NOMO-1 treated with DMSO at 0.1 percent for 48 hours (cell line): Measurements from ENCODE around the gene ACTBL2.
"Not testable (repeated sequence)": the region's sequence is repeated elsewhere in the genome, so short reads cannot be mapped to it uniquely, and the experiment has no call there.

Experiments
- DNase-seq: peaks from one replicate; lab custom pipeline; 2025; ENCODE audit not compliant: unreplicated experiment; lab: John Stamatoyannopoulos, UW

Gene ACTBL2

DNA sequence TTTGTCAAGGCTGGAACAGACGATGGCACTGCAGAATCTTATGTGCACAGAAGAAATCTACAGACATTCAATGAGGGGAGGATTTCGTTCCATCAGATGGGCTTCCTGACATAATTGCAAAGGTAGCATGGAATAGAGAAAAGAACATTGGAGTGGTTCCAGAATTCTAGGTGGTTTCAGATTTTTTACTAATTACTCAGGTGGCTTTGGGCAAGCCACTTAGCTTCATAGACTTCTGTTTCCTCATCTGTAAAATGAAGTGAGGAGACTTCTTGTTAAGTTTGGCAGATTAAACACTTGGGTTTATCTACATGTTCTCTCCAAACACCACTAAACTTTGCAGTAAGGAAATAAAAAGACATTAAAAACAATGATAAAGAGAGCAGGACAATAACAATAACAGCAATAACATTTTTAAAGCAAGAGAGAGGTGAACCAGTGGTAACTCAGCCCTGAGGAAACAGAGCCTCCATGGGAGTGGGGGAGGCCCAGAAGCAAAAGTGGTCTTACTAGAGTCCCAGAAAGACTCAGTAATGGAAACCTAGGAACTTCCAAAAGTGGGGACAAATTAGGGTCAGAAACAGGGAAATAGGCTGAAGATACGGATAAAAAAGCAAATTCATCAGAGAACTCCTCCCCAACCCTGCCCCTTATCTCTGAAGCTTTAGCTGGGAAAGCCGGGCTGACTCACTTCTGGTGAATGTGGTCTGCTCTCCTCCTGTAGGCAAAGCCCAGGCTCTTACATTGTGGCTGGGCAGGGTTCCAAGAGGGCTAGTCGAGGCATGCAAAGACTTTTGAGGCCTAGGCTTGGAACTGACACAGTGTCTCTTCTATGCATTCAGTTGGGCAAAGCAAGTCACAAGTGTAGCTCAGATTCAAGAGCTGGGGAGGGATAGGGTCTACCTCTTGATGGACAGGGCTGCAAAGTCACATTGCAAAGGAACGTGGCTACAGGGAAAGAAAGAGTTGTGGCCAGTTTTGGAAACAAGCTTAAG lies 11.8 kb upstream of the ACTBL2 start:
- peak; percentile 16 for DNase-seq

- DNase-seq: no peak
These were observed 10.4 kb upstream of the ACTBL2 start for GRCh38 chr5:57493034-57493433.

GRCh38 chr5:57492632-57493031 lies 10.0 kb upstream of the ACTBL2 start:
- no peak for DNase-seq

GRCh38 chr5:57491369-57491965 lies 8.9 kb upstream of the ACTBL2 start:
- DNase-seq: no peak

DNA sequence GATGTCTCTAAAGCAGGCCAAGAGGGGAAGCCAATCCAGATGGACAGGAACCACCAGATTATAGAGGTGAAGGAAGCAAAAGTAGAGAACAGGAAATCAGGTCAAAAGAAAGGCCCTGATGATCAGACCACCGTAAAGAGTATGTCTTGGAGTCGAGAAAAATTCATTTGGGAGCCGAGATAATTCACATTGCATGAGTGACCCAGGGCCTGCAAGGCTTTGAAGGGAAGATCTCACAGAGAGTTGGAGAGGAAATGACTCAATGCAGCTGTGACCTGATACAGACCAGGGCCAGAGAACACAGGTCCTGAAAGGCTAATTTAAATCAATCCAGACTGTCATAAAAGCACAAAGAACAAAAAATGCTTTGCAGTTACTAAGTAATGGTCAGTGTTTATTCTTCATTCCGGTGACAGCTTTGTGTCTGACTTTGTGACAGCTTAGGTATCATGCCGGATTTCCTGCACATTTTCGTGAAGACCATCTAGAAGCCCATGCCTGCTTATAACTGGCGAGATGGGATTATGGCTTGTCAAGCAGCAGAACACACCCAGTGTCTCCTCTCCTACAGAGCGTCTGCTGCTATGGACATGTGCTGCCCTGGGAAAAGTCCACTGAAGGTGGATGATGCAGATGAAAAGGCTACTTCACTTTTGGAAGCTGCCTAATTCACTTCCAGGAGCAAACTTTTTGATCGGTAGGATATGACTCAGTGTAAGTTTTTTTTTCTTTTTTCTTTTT lies 5.8 kb upstream of the ACTBL2 start:
- DNase-seq: no peak

GRCh38 chr5:57486027-57486602 lies 3.5 kb upstream of the ACTBL2 start:
- no peak for DNase-seq

DNA sequence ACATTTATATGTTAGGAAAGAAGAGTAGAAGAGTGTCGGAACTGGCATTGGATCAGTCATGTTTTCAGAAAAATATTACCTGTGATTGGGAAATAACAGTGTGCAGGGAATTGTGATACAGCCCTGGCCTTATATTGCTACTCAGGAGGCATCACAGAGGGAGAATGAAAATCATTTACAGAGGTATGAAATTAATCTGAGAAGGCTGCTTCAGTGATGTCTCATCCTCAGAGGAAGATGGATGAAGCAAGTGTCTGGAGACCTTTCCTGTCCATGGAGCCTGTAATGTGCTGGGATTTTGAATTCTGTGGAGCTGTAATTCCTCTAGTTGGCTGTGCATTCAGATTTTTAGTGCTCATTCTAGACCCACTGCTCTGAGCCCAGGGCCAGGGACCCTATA lies 3.8 kb downstream of the ACTBL2 start:
- no peak for DNase-seq

DNA sequence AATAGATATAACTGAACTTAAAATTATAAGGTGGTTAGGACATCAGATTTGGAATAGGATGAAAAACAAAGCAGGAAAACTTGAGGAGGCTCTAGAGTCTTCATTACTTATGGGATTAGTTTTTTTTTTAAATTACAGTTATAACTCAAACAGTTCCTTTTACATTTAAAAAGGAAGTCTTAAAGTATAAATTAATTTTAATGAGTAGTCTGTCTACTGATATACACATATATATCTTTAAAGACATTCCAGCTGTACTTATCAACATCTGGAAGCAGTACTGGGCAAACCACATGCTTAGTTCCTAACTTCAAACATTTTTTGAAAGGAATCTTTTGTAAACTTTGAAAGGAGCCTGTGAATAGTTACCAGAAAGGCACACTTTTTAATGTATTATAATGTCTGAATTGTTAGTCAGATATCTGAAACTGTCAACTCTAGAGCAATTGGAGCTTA lies 6.0 kb downstream of the ACTBL2 start:
- no peak for DNase-seq

- no peak for DNase-seq
These were observed 12.3 kb downstream of the ACTBL2 start for GRCh38 chr5:57470339-57470738.

DNA sequence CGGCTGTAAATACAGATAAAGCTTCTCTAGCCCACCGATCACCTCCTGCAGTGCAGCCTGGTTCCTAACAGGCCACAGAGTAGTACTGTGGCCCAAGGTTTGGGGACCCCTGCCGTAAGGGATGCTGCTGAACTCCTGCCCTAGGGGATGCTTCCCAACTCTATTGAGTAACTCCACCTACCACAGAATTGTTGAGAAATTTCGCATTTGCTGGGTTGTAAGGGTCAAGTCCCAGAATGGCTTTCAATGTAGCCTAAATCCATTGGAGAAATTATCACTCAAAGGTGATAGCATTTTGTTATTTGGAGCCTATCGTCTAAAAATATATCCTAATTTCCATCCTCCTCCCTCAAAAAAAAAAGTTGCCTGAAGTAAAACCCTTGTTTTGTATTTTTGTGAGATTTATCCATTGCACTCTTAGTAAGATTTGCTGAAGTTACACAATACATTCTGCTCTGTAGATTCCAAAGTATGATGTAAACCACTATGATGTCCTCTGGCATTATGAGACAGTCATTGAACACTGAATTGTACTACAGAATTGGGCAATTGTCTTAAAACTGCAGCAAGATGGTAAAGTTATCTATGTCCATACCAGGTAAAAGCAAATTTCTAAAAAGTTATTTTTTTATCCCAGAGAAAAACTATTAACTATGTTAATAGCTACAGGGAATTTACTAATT lies 14.0 kb downstream of the ACTBL2 start:
- DNase-seq: no peak

- no peak for DNase-seq
These were observed 16.1 kb downstream of the ACTBL2 start for GRCh38 chr5:57466544-57466943.

GRCh38 chr5:57460056-57460455 lies 22.6 kb downstream of the ACTBL2 start:
- DNase-seq: not testable (repeated sequence)

- DNase-seq: no peak
These were observed 24.2 kb downstream of the ACTBL2 start for GRCh38 chr5:57458443-57458842.

- DNase-seq: no peak
These were observed 26.0 kb downstream of the ACTBL2 start for GRCh38 chr5:57456531-57457135.

GRCh38 chr5:57455511-57456455 lies 26.8 kb downstream of the ACTBL2 start:
- DNase-seq: no peak

DNA sequence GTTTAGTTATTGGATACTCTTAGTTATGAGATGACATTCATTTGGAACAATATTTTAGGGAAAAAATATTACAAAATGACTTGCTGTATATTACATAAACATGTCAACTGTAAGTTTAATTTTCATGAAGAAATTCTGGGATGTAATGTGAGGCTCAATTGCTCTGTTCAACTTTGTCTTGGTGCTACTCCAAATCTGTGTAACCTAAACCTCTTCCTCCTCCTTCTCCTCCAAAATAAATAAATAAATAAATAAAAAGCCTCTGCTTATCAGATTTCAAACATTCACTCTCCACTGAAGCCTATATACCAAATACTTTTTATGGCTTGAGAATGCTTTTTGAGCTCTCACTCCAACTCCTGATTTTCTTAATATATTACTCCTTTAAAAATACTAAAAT lies 27.7 kb downstream of the ACTBL2 start:
- DNase-seq: no peak

GRCh38 chr5:57453728-57454127 lies 28.9 kb downstream of the ACTBL2 start:
- DNase-seq: no peak

DNA sequence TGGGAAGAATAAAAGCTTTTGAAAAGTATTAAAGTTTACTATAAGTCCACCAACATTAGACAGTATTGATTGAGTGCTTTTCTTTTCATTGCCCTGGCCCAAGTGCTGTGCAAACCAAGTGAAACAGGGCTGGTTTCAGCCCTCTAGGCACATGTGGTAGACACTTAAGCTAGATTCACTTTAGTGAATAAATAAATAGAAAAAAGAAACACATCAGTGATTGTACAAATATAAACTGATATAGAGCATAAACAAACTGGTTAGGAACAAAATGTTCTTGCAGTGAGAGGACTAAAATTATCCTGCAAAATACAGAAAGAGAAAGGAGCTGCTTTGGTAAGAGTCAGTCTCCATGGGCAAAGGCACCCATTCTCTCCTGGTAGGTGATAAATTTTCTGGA lies 29.7 kb downstream of the ACTBL2 start:
- DNase-seq: no peak
